K562 (cell line): ENCODE measurements around the gene HDAC3. TPM values are rescaled to one million over a fixed set of nuclear protein-coding genes. Genes with fewer than 3 reads are reported as not detected.

Source experiments
- AFF4 ChIP-seq: sonication (generic); formaldehyde crosslinking; IDR thresholded peaks from 2 replicates; pipeline ENCODE4 v1.8.0; 2023; ENCODE audit warnings: mild to moderate bottlenecking, missing genetic modification reagents
- CREBBP ChIP-seq: IDR thresholded peaks from one replicate; pipeline ENCODE4 v1.6.1; 2012; ENCODE audit warnings: low read depth, mild to moderate bottlenecking, control low read depth, inconsistent platforms, low read length
- DMBX1 ChIP-seq: fragments of 250-450 bp; sonication (Bioruptor Pico); IDR thresholded peaks from 2 replicates; pipeline ENCODE4 v1.8.0; 2022; ENCODE audit warnings: inconsistent platforms, mild to moderate bottlenecking, moderate library complexity, borderline replicate concordance
- FOXM1 ChIP-seq, 2 experiments: fragments of 450-650 bp in 1 of 2; sonication (generic) in 1 of 2; formaldehyde crosslinking in 1 of 2; IDR thresholded peaks; 2 replicates each; pipeline versions ENCODE4 v1.6.1 to v1.9.0; 2017 to 2022; ENCODE audit warnings: low read depth in 2 of 2, mild to moderate bottlenecking in 2 of 2, missing genetic modification reagents in 1 of 2, moderate library complexity in 1 of 2
- GATAD2A ChIP-seq: fragments of 450-650 bp; IDR thresholded peaks from 2 replicates; pipeline ENCODE4 v1.6.1; 2017
- JUNB ChIP-seq: fragments of 450-650 bp; formaldehyde crosslinking; conservative IDR thresholded peaks from 2 replicates; pipeline ENCODE4 v1.4.0; 2020; ENCODE audit warnings: mild to moderate bottlenecking
- MTA2 ChIP-seq: fragments of 450-650 bp; IDR thresholded peaks from 2 replicates; pipeline ENCODE4 v1.6.1; 2016; ENCODE audit warnings: low read depth
- NFRKB ChIP-seq: fragments of 450-650 bp; IDR thresholded peaks from 2 replicates; pipeline ENCODE4 v1.6.1; 2016; ENCODE audit warnings: low read depth
- NFXL1 ChIP-seq: fragments of 450-650 bp; formaldehyde crosslinking; IDR thresholded peaks from 2 replicates; pipeline ENCODE4 v1.4.0; 2021; ENCODE audit warnings: mild to moderate bottlenecking
- NONO ChIP-seq, 2 experiments: fragments of 200-400 bp in 1 of 2; fragments of 450-650 bp in 1 of 2; formaldehyde crosslinking in 1 of 2; IDR thresholded peaks; 2 replicates each; pipeline ENCODE4 v1.6.1; 2017; ENCODE audit warnings: low read depth in 2 of 2, mild to moderate bottlenecking in 2 of 2, moderate library complexity in 2 of 2, low read length in 1 of 2
- PHF20 ChIP-seq: fragments of 450-650 bp; IDR thresholded peaks from 2 replicates; pipeline ENCODE4 v1.6.1; 2018; ENCODE audit not compliant: partially characterized antibody
- PHF21A ChIP-seq: fragments of 450-650 bp; IDR thresholded peaks from 2 replicates; pipeline ENCODE4 v1.6.1; 2017; ENCODE audit warnings: low read depth, borderline replicate concordance
- SAP30 ChIP-seq: fragments of 200-600 bp; sonication (generic); IDR thresholded peaks from 2 replicates; pipeline ENCODE4 v1.6.1; 2012; ENCODE audit warnings: borderline replicate concordance, low read depth, mild to moderate bottlenecking, moderate library complexity, low read length, control low read depth, inconsistent platforms; ENCODE audit not compliant: insufficient read depth, poor library complexity, severe bottlenecking
- STAG1 ChIP-seq: sonication (generic); formaldehyde crosslinking; IDR thresholded peaks from 2 replicates; pipeline ENCODE4 v1.5.0; 2020; ENCODE audit warnings: missing genetic modification reagents, borderline replicate concordance
- STAT5B ChIP-seq: fragments of 250-450 bp; sonication (Bioruptor Pico); IDR thresholded peaks from 2 replicates; pipeline ENCODE4 v1.8.0; 2021; ENCODE audit warnings: mild to moderate bottlenecking, inconsistent platforms
- TCF7L2 ChIP-seq: fragments of 150-350 bp; IDR thresholded peaks from 2 replicates; pipeline ENCODE4 v1.6.1; 2016; ENCODE audit warnings: low read depth, mild to moderate bottlenecking, low read length, moderate library complexity
- TEAD4 ChIP-seq, 2 experiments: sonication (generic) in 1 of 2; formaldehyde crosslinking in 1 of 2; IDR thresholded peaks; 2 replicates each; pipeline versions ENCODE4 v1.6.1 to v1.8.0; 2012 to 2022; ENCODE audit warnings: borderline replicate concordance in 1 of 2, inconsistent platforms in 1 of 2, low read length in 1 of 2, mild to moderate bottlenecking in 1 of 2, missing genetic modification reagents in 1 of 2
- THRB ChIP-seq: fragments of 450-650 bp; formaldehyde crosslinking; conservative IDR thresholded peaks from 2 replicates; pipeline ENCODE4 v1.4.0; 2022; ENCODE audit warnings: mild to moderate bottlenecking, missing genetic modification characterization
- ZBED1 ChIP-seq: IDR thresholded peaks from 2 replicates; pipeline ENCODE4 v1.6.1; 2014
- ZC3H8 ChIP-seq: fragments of 450-650 bp; IDR thresholded peaks from 2 replicates; pipeline ENCODE4 v1.6.1; 2017
- ZFPM2 ChIP-seq: fragments of 250-450 bp; sonication (Bioruptor Pico); IDR thresholded peaks from 2 replicates; pipeline ENCODE4 v1.5.1; 2022; ENCODE audit warnings: mild to moderate bottlenecking
- ZNF512 ChIP-seq: IDR thresholded peaks from 2 replicates; pipeline ENCODE4 v1.6.1; 2016; ENCODE audit warnings: missing genetic modification characterization, missing compliant biosample characterization
- ZNF696 ChIP-seq: fragments of 250-450 bp; sonication (Bioruptor Pico); conservative IDR thresholded peaks from 2 replicates; pipeline ENCODE4 v1.4.0; 2020; ENCODE audit warnings: mild to moderate bottlenecking, moderate library complexity
- polyA plus RNA-seq, 8 experiments: library from polyadenylated mRNA; depleted of rRNA in 4 of 8; stranded (reverse) in 5 of 8; unstranded in 3 of 8; fragments of >200 nt; fragmentation: Nextera tagmentation in 2 of 8; fragmentation: Illumina TruSeq in 1 of 8; extraction: Ambion mirVana in 2 of 8; extraction: Trizol in 1 of 8; gene quantifications; 2 replicates each; pipeline versions ENCODE4 v1.2.1 to v1.2.3, GENCODE V29; 2011 to 2014; ENCODE audit warnings: inconsistent platforms in 1 of 8, missing spikeins in 1 of 8
- total RNA-seq, 7 experiments: library from RNA; depleted of rRNA in 6 of 7; stranded (reverse); fragments of >200 nt in 6 of 7; fragmentation: Illumina TruSeq in 2 of 7; extraction: Trizol in 2 of 7; gene quantifications; 2 replicates each; pipeline versions ENCODE4 v1.2.1 to v1.2.3, GENCODE V29; 2011 to 2021; ENCODE audit warnings: low replicate concordance in 1 of 7

Gene HDAC3
- total and polyA plus RNA-seq, 9 of the 15 experiments (the other 6 are each of a cell fraction or from before 2014, with no cell fraction given): 89.7 to 191 (median 119) TPM

GRCh38 chr5:141617128-141617527, 19.5 kb downstream of the HDAC3 start (continued):
- TF ChIP-seq NFRKB (no peak), TEAD4 (IDR thresholded peaks at IDR 0.05; ENCODE audit: low read length) (peak; percentile 86), TEAD4 (CRISPR knock-in tag; IDR thresholded peaks at IDR 0.05; ENCODE audit: borderline replicate concordance) (no peak), MTA2 (peak; percentile 34; the same call in 1 of the 2 replicates), FOXM1 (IDR thresholded peaks at IDR 0.05; ENCODE audit: low read depth) (peak; percentile 68), FOXM1 (CRISPR knock-in tag; IDR thresholded peaks at IDR 0.05; ENCODE audit: low read depth) (no peak), THRB (CRISPR knock-in tag) (no peak), SAP30 (no peak), STAT5B (CRISPR knock-in tag) (no peak), DMBX1 (CRISPR knock-in tag) (no peak), JUNB (CRISPR knock-in tag) (no peak), TCF7L2 (no peak), AFF4 (CRISPR knock-in tag) (no peak), ZBED1 (no peak), ZNF512 (tag) (no peak), NFXL1 (CRISPR knock-in tag) (no peak), PHF21A (0 out of 2 replicates have a peak, but pooled peaks have one; percentile 49), GATAD2A (no peak), NONO (IDR thresholded peaks at IDR 0.05; ENCODE audit: low read depth in 2 of 2, low read length in 1 of 2) (no peak), ZC3H8 (no peak), ZFPM2 (CRISPR knock-in tag) (no peak), PHF20 (no peak), CREBBP (no peak), STAG1 (CRISPR knock-in tag) (no peak), ZNF696 (CRISPR knock-in tag) (no peak)
